UCSD-AML1 (cell line): ENCODE results near the gene TNNC2.
"Not testable (repeated sequence)": the region's sequence is repeated elsewhere in the genome, so short reads cannot be mapped to it uniquely, and the experiment has no call there.

ENCODE experiments used
- DNase-seq: peaks from one replicate; lab custom pipeline; 2025; ENCODE audit not compliant: unreplicated experiment; lab: John Stamatoyannopoulos, UW

Gene TNNC2

DNA sequence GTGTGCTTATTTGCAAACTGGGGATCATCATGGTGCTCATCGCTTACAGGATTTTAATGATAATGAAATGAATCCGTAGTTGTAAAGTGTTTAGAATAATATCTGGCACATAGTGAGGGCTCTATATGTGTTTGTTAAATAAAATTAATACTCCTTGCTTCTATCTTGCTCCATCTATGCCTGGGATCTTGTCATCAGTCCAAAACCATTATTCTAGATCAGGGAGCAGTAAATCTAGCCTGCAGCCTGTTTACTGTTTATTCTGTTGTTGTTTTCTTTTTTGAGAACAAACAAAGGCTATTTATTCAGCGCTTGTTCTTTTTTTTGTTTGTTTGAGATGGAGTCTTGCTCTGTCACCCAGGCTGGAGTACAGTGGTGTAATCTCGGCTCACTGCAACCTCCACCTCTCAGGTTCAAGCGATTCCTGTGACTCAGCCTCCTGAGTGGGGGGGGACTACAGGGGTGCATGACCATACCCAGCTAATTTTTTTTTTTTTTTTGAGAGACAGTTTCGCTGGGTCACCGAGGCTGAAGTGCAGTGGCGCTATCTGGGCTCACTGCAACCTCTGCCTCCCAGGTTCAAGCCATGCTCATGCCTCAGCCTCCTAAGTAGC lies 22.0 kb upstream of the TNNC2 start:
- no peak for DNase-seq

GRCh38 chr20:45848421-45848820 lies 21.3 kb upstream of the TNNC2 start:
- DNase-seq: no peak

- no peak for DNase-seq
Observed at GRCh38 chr20:45845452-45845851, 18.3 kb upstream of the TNNC2 start.

DNA sequence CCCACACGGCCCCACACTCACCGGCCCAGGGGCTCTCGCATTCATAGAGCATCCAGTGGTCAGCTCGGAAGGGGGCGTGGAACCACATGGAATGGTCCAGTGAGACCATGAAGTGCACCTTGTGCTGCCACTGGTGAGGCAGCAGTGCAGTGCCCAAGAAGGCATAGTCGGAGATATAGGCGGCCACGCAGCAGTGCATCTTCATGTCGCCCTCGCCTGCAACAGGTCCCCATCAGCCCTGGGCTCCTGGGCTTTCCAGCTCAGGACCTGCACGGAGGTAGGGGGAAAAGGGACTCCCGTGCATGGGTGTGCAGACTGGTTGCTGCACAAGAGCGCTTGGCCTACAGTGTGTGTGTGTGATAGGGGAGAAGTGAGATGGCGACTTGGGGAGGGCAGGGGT lies 16.4 kb upstream of the TNNC2 start:
- no peak for DNase-seq

DNA sequence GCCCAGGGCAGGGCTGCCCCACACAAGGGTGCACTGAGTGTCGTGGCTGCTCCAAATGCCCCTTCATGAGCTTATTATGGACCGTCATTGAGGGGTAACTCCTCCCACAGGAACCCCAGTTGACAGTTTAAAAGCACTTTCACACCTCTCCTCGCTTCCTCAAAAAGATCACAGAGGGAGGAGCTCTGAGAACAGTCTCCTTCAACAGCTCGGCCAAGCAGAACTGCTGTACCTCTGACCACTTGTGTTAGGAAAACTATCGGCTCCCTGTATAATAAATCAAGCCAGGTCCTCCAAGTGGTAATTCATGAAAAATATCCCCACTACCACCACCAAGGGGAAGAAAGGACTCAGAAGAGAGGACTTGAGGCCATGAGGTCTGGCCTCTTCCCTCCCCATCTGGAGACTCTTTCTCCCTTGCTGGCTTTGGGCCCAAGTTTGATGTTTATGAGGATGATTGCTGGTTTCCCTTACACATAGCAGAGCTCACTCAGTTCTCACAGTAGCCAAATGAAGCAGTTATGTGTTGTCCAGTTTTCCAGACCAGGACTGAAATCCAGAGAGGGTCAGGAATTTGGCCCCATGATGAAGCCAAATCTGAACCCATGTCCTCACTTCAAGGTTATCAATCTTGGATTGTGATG lies 15.2 kb upstream of the TNNC2 start:
- no peak for DNase-seq

- DNase-seq: no peak
Observed at GRCh38 chr20:45841407-45842129, 14.5 kb upstream of the TNNC2 start.

DNA sequence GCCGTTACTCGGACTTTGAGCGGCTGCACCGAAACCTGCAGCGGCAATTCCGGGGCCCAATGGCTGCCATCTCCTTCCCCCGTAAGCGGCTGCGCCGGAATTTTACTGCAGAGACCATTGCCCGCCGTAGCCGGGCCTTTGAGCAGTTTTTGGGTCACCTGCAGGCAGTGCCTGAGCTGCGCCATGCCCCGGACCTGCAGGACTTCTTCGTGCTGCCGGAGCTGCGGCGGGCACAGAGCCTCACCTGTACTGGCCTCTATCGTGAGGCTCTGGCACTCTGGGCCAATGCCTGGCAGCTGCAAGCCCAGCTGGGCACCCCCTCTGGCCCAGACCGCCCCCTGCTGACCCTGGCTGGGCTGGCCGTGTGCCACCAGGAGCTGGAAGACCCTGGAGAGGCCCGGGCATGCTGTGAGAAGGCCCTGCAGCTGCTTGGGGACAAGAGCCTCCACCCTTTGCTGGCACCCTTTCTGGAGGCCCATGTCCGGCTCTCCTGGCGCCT lies 13.6 kb upstream of the TNNC2 start:
- DNase-seq: no peak

DNA sequence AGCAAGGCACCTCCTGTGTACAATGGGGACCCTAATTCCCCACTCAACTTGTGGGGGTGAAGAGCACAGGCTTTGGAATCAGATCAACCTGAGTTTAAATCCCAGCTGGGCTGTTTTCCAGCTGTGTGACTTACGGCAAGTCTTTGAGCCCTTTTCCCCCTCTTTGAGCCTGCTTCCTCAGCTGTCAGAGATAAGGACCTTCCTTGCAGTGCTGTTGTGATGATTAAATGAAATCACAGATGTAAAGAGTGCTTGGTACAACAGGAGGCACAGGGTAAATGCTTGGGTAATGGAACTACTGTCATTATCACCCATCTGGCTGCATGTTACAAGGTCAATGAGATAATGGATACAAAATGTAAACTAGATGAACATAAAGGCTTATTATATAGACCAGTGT lies 9.7 kb upstream of the TNNC2 start:
- DNase-seq: no peak

DNA sequence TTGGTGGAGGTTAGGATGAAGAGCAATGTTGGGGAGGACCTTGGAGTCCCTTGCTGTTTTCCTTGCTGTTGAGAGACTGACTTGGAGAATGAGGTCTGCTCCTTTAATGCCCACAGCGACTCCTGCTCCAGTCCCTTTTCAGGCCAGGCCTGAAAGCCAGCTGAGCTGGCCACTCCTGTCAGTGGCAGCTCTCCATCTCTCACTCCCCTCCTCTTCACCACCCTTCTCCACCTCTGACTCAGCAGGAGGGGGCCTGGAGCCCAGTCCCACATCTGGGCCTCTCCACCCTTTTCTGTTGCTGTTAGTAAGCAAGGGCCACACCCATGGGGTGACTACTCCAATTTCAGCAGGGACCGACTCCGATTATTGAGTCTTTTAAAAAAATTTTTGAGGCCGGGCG lies 8.7 kb upstream of the TNNC2 start:
- DNase-seq: no peak

GRCh38 chr20:45835329-45835765 lies 8.2 kb upstream of the TNNC2 start:
- DNase-seq: no peak

DNA sequence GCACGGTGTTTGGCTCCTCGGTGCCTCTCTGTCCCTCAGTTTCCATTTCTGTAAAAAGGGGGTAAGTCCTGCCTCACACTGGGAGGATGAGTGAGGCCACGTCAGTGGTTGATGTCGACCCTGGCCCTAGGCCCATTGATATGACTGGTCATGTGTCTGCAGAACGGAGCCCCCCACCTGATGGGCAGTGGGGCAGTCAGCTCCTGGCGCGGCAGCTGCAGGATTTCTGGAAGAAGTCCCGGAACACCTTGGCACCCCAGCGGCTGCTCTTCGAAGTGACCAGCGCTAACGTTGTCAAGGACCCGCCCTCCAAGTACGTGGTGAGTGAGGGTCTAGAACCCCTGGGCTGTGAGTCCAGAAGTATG lies 7.7 kb upstream of the TNNC2 start:
- no peak for DNase-seq

- no peak for DNase-seq
Observed at GRCh38 chr20:45833883-45834796, 7.0 kb upstream of the TNNC2 start.

DNA sequence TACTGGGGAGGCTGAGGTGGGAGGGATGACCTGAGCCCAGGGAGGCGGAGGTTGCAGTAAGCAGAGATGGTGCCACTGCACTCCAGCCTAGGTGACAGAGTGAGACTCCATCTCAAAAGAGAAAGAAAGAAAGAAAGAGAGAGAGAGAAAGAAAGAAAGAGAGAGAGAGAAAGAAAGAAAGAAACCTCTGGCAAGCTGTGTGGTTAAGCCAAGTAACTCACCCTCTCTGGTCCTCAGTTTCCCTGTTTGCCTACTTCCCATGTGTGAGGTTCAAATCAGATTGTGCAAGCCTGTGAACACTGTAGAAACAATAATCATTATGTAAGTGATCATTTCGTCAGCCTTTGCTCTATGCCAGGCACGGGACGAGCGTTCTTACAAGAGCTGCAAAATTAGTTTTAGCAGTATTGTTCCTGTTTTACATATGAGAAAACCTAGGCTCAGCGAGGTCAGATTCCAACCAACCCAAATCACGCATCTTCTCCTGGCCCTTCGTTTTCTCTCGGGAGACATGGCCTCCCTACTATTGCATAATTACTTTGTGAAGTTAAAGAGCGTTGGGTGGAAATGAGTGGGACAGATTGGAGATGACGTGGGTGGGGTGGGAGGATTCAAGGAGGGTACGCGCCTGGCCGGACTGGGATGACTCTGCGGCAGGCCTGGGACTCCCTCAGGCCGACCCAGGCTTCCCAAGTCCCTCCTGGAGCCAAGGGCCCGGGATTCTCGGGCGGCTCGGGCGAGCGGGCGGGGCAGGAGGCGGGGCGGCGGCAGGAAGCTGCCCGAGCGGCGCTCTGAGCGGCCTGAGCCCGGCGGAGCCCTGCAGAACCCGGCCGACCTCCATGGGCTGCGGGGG lies 6.1 kb upstream of the TNNC2 start, which contains the start of gene SNX21:
Gene SNX21 (plus strand): TSS at position 770 of the 853 bp plus-strand sequence. CDS start 121 bp downstream, outside the sequence.
- peak; percentile 55 for DNase-seq

DNA sequence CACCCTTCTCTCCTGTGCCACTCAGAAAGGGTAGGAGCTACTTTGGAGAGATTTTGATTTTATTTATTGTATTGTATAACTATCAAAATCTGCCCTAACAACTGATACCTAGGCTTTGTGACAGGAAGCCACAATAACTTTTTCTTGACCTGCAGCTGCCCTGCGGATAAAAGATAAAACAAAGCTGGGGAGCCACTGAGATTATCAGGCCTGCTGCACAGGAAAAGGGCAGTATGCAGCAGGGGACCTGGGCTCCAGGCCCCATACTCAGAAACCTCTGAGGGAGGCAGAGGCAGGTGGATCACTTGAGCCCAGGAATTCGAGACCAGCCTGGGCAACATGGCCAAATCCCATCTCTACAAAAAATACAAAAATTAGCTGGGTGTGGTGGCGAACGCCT lies 5.5 kb upstream of the TNNC2 start:
- DNase-seq: no peak

DNA sequence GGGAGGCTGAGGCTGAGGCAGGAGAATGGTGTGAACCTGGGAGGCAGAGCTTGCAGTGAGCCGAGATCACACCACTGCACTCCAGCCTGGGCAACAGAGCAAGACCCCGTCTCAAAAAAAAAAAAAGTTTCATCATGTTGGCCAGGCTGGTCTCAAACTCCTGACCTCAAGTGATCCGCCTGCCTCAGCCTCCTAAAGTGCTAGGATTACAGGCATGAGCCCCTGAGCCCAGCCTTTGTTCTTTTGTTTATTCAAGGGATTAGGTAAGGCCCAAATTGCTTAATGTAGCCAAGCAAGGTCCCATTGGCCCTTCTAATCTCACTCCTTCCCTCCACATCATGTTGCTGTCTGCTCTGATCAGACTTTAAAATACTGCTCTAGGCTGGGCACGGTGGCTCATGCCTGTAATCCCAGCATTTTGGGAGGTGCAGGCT lies 2.6 kb upstream of the TNNC2 start:
- DNase-seq: not testable (repeated sequence)

GRCh38 chr20:45828589-45828988 lies 1.5 kb upstream of the TNNC2 start:
- DNase-seq: no peak

GRCh38 chr20:45827712-45828111 lies 600 bp upstream of the TNNC2 start:
- DNase-seq: no peak

DNA sequence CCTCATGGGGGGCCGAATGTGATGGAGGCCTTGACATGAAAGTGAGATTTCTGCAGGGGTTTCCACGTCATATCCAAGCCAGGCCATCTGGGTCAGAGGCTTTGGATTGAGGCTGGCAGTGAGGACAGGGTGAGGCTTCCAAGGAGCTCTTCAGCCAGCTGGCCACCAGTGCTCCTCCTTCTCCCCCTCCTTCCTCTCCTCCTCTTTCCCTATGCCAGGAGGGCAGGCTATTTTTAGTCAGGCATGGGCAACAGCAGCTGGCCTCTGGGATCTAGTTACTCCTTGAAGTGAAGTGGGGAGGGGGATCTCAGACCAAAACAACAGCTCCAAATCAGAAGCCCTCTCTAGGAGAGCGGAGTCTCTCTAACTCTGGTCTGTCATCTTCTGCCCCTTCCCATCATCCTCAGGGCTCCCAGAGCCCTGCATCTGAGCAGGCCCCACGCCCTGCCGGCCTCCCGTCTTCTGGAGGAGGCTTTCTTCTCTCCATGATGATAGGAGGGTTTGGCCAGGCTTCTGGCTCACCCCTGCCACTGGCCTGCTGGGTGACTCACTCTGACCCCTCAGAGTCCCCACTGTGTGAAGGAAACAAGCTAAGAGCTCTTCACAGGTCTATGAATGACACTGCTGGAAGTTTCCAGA lies 612 bp downstream of the TNNC2 start:
- no peak for DNase-seq

DNA sequence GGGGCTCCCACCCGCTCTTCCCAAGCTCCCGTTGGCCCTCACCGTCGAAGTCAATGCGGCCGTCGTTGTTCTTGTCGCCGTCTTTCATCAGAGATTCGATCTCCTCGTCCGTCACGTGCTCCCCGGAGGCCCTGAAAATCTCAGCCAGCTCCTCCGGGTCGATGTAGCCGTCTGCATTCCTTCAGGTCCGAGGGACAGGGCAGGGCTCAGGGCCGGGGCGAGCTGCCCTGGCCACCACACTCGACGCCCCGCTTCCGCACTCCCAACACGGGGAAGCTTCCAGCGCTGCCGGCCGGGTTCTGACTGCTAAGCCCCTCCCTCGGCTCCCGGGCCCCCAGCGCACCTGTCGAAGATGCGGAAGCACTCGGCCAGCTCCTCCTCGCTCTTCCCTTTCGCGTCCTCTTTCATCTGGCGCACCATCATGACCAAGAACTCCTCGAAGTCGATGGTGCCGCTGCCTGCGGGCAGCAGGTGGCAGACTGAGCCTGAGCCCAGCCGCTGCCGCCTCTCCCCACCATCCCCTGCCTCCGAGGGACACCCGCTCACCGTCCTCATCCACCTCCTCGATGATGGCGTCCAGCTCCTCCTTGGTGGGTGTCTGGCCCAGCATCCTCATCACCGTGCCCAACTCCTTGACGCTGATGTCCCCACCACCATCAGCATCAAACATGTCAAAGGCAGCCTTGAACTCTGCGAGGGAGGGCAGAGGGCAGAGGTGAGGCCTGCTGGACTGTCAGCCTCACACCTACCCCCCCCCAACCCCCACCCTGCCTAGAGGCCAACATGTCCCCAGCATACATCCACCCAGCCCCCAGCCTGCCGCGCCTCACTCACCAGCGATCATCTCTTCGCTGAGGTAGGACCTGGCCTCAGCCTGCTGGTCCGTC lies 2.9 kb downstream of the TNNC2 start:
- DNase-seq: no peak
